Bronchial epithelial cell (primary cell): ENCODE results near the gene VDR. TPM values are rescaled to one million over a fixed set of nuclear protein-coding genes. Genes with fewer than 3 reads are reported as not detected.
A peak's percentile ranks its signal among the peaks of the same experiment; 100 is the strongest.

Source experiments
- DNase-seq: peaks from one replicate; pipeline ENCODE4 v3.0.0-alpha.2; 2010; ENCODE audit warnings: low read depth
- FAIRE-seq: peaks from 2 replicates; lab custom pipeline; 2011; peaks lifted over from hg19 to GRCh38; lab: Jason Lieb, UNC
- H3K27me3 ChIP-seq: 2 replicates; pipeline ENCODE4 v1.5.1; 2011; ENCODE audit warnings: low read length; ENCODE audit not compliant: control insufficient read depth, insufficient read depth
- H3K36me3 ChIP-seq: 2 replicates; pipeline ENCODE4 v1.5.1; 2011; ENCODE audit warnings: low read length; ENCODE audit not compliant: control insufficient read depth, insufficient read depth
- H3K4me3 ChIP-seq: 2 replicates; pipeline ENCODE4 v1.5.1; 2011; ENCODE audit warnings: mild to moderate bottlenecking, low read depth, low read length, control low read depth
- total RNA-seq: library from RNA; depleted of rRNA; stranded (reverse); fragments of >200 nt; gene quantifications from 2 replicates; pipeline ENCODE4 v1.2.1, GENCODE V29; 2014
- TF ChIP-seq, protein P1 (sequence below): IDR thresholded peaks from 2 replicates; pipeline ENCODE4 v1.5.1; 2011; ENCODE audit warnings: mild to moderate bottlenecking, moderate library complexity, low read length, control low read depth, inconsistent platforms; ENCODE audit not compliant: insufficient read depth, severe bottlenecking

VDR gene
- total RNA-seq, 1 donor from 2014 or later: 3.4 TPM

GRCh38 chr12:47833591-47834012, 71.2 kb downstream of the VDR start:
- TF ChIP-seq, protein P1, sequence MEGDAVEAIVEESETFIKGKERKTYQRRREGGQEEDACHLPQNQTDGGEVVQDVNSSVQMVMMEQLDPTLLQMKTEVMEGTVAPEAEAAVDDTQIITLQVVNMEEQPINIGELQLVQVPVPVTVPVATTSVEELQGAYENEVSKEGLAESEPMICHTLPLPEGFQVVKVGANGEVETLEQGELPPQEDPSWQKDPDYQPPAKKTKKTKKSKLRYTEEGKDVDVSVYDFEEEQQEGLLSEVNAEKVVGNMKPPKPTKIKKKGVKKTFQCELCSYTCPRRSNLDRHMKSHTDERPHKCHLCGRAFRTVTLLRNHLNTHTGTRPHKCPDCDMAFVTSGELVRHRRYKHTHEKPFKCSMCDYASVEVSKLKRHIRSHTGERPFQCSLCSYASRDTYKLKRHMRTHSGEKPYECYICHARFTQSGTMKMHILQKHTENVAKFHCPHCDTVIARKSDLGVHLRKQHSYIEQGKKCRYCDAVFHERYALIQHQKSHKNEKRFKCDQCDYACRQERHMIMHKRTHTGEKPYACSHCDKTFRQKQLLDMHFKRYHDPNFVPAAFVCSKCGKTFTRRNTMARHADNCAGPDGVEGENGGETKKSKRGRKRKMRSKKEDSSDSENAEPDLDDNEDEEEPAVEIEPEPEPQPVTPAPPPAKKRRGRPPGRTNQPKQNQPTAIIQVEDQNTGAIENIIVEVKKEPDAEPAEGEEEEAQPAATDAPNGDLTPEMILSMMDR: no peak
- DNase-seq (no peak), FAIRE-seq (no peak)
- no peaks in the 10 kb centered on the region for H3K27me3 ChIP-seq
- no peak overlapping the region for H3K4me3 ChIP-seq
- H3K36me3 ChIP-seq: no peaks in the 10 kb centered on the region

GRCh38 chr12:47832263-47832933, 72.4 kb downstream of the VDR start:
- Histone ChIP-seq H3K4me3 (no peak overlapping the region), H3K36me3 (no peaks in the 10 kb centered on the region), H3K27me3 (no peaks in the 10 kb centered on the region)
- no peak for DNase-seq
- TF ChIP-seq, protein P1: no peak
- no peak for FAIRE-seq

- Histone ChIP-seq H3K27me3 (no peaks in the 10 kb centered on the region), H3K36me3 (no peaks in the 10 kb centered on the region), H3K4me3 (no peak overlapping the region)
- TF ChIP-seq, protein P1: no peak
- DNase-seq: no peak
- FAIRE-seq: no peak
These were observed 75.2 kb downstream of the VDR start for GRCh38 chr12:47829584-47829983.

- H3K27me3 ChIP-seq: no peaks in the 10 kb centered on the region
- FAIRE-seq: no peak
- no peaks in the 10 kb centered on the region for H3K36me3 ChIP-seq
- no peak overlapping the region for H3K4me3 ChIP-seq
- TF ChIP-seq, protein P1: no peak
- DNase-seq: peak; percentile 88
These were observed 75.8 kb downstream of the VDR start for GRCh38 chr12:47828976-47829482.

DNA sequence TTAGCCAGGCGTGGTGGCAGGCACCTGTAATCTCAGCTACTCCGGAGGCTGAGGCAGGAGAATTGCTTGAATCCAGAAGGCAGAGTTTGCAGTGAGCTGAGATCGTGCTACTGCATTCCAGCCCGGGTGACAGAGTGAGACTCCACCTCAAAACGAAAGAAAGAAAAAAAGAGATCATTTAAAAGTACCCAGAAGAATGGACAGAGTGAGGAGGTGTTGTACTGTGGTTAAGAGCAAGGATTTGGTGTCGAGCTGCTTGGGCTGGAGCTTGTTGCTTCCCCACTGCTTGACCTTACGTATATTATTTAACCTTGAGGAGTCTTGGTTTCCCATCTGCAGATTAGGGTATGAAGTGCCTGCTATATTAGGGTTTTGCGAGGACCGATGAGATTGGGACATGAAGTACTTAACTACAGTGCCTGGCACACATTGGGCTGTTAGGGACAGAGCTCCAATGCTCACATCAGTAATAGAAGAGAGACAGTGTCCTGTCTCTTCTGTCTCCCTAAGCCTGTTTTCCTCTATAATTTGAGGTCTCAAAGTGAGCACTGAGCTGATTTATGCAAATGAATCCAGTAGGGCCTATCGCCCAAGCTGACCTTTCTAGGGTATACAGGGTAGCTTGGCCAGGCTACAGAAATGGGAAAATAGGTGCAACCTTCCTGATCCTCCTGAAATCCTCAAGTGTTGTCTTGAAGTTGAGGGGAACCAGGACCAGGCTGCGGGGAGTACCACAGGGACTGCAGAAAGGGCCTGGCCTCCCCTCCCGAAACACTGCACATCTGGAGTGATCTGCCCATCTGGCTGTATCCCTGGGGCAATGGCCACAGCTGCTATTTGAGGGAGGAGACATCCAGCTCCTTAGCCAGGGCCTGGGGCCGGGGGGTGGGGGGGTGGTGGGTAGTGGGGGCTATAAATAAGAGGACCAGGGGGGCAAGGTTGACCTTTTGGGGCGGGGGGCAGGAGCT, 76.5 kb downstream of the VDR start:
- TF ChIP-seq, protein P1: no peak
- no peak for FAIRE-seq
- H3K27me3 ChIP-seq: no peaks in the 10 kb centered on the region
- no peaks in the 10 kb centered on the region for H3K36me3 ChIP-seq
- H3K4me3 ChIP-seq: no peak overlapping the region
- no peak for DNase-seq
